HCT116 (cell line): ENCODE data around the gene ARIH2.

Source experiments
- ATF3 ChIP-seq: IDR thresholded peaks from 2 replicates; pipeline ENCODE4 v1.6.1; 2012
- CTCF ChIP-seq, 3 experiments: fragments of 200-600 bp in 1 of 3; sonication (generic) in 1 of 3; IDR thresholded peaks in 2 of 3; conservative IDR thresholded peaks in 1 of 3; 2 replicates each; pipeline ENCODE4 v1.5.1; 2012 to 2017; ENCODE audit warnings: low read depth in 2 of 3, low read length in 2 of 3, antibody characterized with exemption in 1 of 3, borderline replicate concordance in 1 of 3, control low read depth in 1 of 3, mild to moderate bottlenecking in 1 of 3, mixed read lengths in 1 of 3, mixed run types in 1 of 3, moderate library complexity in 1 of 3; ENCODE audit not compliant: insufficient read depth in 1 of 3
- EZH2 ChIP-seq: fragments of 200-600 bp; sonication (generic); IDR thresholded peaks from 2 replicates; pipeline ENCODE4 v1.6.1; 2017; ENCODE audit warnings: antibody characterized with exemption, mixed run types
- MAX ChIP-seq: IDR thresholded peaks from 2 replicates; pipeline ENCODE4 v1.6.1; 2012
- POLR2AphosphoS5 ChIP-seq: IDR thresholded peaks from 2 replicates; pipeline ENCODE4 v1.6.1; 2011; ENCODE audit warnings: mild to moderate bottlenecking, low read depth, low read length, moderate library complexity

DNA sequence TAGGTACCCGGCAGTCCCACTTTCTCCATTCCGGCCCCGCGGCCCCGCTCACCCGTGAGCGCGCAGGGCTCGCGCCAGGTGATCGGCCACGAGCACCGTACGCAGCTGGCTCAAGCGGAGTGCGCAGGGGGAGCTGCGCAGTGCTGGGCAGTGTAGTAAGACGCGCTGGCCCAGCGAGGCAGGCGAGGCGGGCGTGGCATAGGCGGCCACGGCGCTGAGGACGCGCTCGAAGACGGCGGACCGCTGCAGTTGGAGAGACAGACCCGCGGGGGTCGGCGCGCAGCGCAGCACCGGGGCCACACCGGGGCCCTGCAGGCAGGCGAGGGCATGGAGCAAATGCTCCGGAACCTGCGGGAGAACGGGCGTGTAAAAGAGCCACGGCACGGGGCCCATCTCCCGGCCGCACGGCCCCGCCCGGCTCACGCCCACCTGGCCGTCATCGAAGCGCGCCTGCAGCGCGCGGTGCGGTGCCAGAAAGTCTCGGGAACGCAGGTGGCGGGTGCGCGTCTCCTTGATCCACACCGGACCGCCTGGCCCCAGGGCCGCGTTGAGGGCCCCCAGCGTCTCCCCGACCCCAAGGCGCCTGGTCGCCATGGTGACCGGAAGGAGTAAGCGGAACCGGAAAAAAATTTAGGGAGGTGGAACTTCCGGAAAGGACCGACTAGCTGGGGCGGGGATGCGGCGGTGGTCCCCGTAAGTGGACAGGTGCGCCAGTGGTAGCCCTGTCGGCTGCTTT, 99.5 kb downstream of the ARIH2 start, which contains the start of gene DALRD3:
- TF ChIP-seq POLR2AphosphoS5 (peak; percentile 89), CTCF (IDR thresholded peaks at IDR 0.05 in 2 of 3, conservative IDR thresholded peaks at IDR 0.05 in 1 of 3; ENCODE audit: borderline replicate concordance in 1 of 3, insufficient read depth in 1 of 3, low read depth in 2 of 3, low read length in 2 of 3) (no peak), EZH2 (no peak), MAX (no peak), ATF3 (no peak)
